Thymus (tissue), 11 donors: ENCODE measurements around the gene ARHGEF33. TPM values are rescaled to one million over a fixed set of nuclear protein-coding genes. Genes with fewer than 3 reads are reported as not detected.

Source experiments
- DNase-seq, 9 donors: peaks; one replicate each; pipeline ENCODE4 v3.0.0-alpha.2; 2013; ENCODE audit warnings: low spot score in 9 of 9, low read depth in 6 of 9, missing footprints in 1 of 9
- H3K27ac ChIP-seq, 2 donors: one replicate each; pipeline ENCODE4 v1.5.1; 2013; ENCODE audit warnings: control low read depth in 1 of 2, low read depth in 1 of 2, low read length in 1 of 2, mild to moderate bottlenecking in 1 of 2, moderate library complexity in 1 of 2
- H3K27me3 ChIP-seq, 2 donors: one replicate each; pipeline ENCODE4 v1.5.1; 2013; ENCODE audit warnings: low read length in 1 of 2; ENCODE audit not compliant: control insufficient read depth in 2 of 2, insufficient read depth in 1 of 2
- H3K36me3 ChIP-seq, 2 donors: one replicate each; pipeline ENCODE4 v1.5.1; 2013; ENCODE audit warnings: low read length in 1 of 2, mild to moderate bottlenecking in 1 of 2, moderate library complexity in 1 of 2; ENCODE audit not compliant: control insufficient read depth in 2 of 2, insufficient read depth in 2 of 2
- H3K4me1 ChIP-seq, 2 donors: one replicate each; pipeline ENCODE4 v1.5.1; 2013; ENCODE audit warnings: low read length in 2 of 2; ENCODE audit not compliant: control insufficient read depth in 2 of 2, insufficient read depth in 2 of 2
- H3K4me3 ChIP-seq, 2 donors: one replicate each; pipeline ENCODE4 v1.5.1; 2013; ENCODE audit warnings: low read length in 2 of 2, control low read depth in 1 of 2, mild to moderate bottlenecking in 1 of 2
- H3K9me3 ChIP-seq, 2 donors: one replicate each; pipeline ENCODE4 v1.5.1; 2013; ENCODE audit warnings: low read length in 1 of 2, mild to moderate bottlenecking in 1 of 2; ENCODE audit not compliant: control insufficient read depth in 2 of 2, insufficient read depth in 1 of 2
- WGBS: extraction: QIAGEN DNeasy Blood & Tissue Kit; methylation state at CpG from one replicate; pipeline ENCODE4 v1.1.7; 2013; 5-methylcytosine and 5-hydroxymethylcytosine counted together
- polyA plus RNA-seq: library from polyadenylated mRNA; stranded (reverse); fragments of 200-250 nt; gene quantifications from one replicate; pipeline ENCODE4 v1.2.3, GENCODE V29; 2013
- total RNA-seq: library from RNA; stranded (reverse); fragments of 120-200 nt; gene quantifications from one replicate; pipeline ENCODE4 v1.2.4, GENCODE V29; 2013
- donor health status: healthy.

Gene ARHGEF33
- total and polyA plus RNA-seq, 2 donors, result 0.33 to 0.55 TPM

- DNase-seq, result peak in 1 of 9 donors; percentile 13
- Histone ChIP-seq H3K4me3 (peak overlapping the region; percentile 24 to 50), H3K27me3 (peaks cover 3 to 22% of the 10 kb centered on the region in 2 donors), H3K27ac (no peak overlapping the region), H3K4me1 (peaks cover 9 to 20% of the 10 kb centered on the region in 2 donors), H3K36me3 (no peaks in the 10 kb centered on the region), H3K9me3 (peaks cover 0 to 11% of the 10 kb centered on the region in 2 donors)
- 70% methylated on average over 34 of the region's 34 CpGs for WGBS
Measured at GRCh38 chr2:38960609-38961320, 71.1 kb downstream of the ARHGEF33 start.

DNA sequence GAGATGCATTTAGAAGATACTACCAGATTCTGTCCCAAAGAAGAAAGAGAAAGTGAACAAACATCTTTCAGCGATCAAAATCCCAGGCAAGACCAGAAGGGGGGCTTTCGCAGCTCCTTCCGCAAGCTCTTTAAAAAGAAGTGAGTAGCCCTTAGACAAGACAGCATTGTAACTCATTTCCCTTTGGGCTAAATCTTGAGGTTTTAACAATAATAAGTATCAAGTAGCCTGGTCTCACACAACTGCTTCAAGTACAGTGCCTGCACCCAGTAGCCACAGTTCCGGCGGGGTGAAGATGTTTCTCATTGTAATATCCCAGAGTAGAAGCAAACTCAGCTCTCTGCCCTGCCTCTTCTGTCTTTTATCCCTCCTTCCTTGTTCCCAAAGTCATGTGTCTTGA lies 76.3 kb downstream of the ARHGEF33 start:
- Histone ChIP-seq H3K9me3 (peaks cover 0 to under 1% of the 10 kb centered on the region in 2 donors), H3K27ac (no peak overlapping the region), H3K4me1 (peaks cover 0 to 7% of the 10 kb centered on the region in 2 donors), H3K36me3 (no peaks in the 10 kb centered on the region), H3K27me3 (peaks cover 0 to under 1% of the 10 kb centered on the region in 2 donors), H3K4me3 (no peak overlapping the region)
- 99% methylated on average over 5 of the region's 5 CpGs for WGBS
- no peak for DNase-seq

GRCh38 chr2:38966678-38967077 lies 77.0 kb downstream of the ARHGEF33 start:
- 94% methylated on average over 1 of the region's 1 CpG for WGBS
- Histone ChIP-seq H3K27me3 (no peaks in the 10 kb centered on the region), H3K4me3 (no peak overlapping the region), H3K27ac (no peak overlapping the region), H3K4me1 (peaks cover 0 to 3% of the 10 kb centered on the region in 2 donors), H3K36me3 (no peaks in the 10 kb centered on the region), H3K9me3 (no peaks in the 10 kb centered on the region)
- no peak for DNase-seq

DNA sequence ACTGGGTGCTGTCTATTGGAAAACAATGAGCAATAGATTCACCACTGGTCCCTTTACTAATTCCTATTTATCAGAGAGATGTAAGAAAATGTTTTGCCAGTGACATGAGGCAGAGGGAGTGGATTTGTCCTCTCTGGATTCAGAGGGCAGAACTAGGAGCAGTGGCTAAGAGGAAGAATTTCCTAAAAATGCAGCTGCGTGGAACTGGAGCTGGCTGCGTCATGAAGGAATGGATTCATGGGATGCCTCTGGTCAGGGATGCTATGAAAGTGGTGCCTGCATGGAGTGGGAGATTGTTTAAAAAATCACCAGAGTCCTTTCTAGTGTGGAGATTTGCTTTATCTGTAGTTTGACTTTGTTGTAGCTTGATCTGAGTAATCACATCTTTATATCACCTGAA lies 78.3 kb downstream of the ARHGEF33 start:
- no peak for DNase-seq
- H3K4me1 ChIP-seq, result no peaks in the 10 kb centered on the region
- no peaks in the 10 kb centered on the region for H3K9me3 ChIP-seq
- H3K27me3 ChIP-seq, result no peaks in the 10 kb centered on the region
- H3K27ac ChIP-seq, result no peak overlapping the region
- H3K36me3 ChIP-seq, result no peaks in the 10 kb centered on the region
- no peak overlapping the region for H3K4me3 ChIP-seq
- WGBS, result 96% methylated on average over 2 of the region's 2 CpGs

GRCh38 chr2:38971377-38971776 lies 81.7 kb downstream of the ARHGEF33 start:
- H3K27ac ChIP-seq, result no peak overlapping the region
- H3K4me1 ChIP-seq, result no peaks in the 10 kb centered on the region
- no peaks in the 10 kb centered on the region for H3K36me3 ChIP-seq
- H3K9me3 ChIP-seq, result no peaks in the 10 kb centered on the region
- DNase-seq, result no peak
- no peaks in the 10 kb centered on the region for H3K27me3 ChIP-seq
- H3K4me3 ChIP-seq, result no peak overlapping the region
- WGBS, result 97% methylated on average over 4 of the region's 4 CpGs

DNA sequence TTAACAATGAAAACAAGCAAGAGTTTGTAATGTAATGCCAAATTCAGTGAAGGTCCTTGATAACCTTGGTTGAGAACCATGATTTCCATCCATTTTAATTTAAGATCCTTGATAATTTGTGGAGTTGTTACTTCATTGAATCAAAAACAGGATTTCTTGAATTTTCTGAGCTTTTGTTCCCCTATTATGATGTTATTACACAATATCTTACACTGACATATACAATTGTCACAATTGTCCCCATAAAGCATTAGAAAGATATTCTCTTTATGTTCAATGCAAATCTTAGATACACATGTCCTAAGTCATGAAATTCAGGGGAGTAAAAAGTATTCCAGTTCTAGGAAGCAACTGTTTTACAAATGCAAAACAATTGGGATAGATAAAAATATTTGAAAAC lies 83.6 kb downstream of the ARHGEF33 start:
- no peak overlapping the region for H3K4me3 ChIP-seq
- H3K36me3 ChIP-seq, result peaks cover 0 to 3% of the 10 kb centered on the region in 2 donors
- no peak overlapping the region for H3K27ac ChIP-seq
- no peak for DNase-seq
- no peaks in the 10 kb centered on the region for H3K27me3 ChIP-seq
- no peaks in the 10 kb centered on the region for H3K9me3 ChIP-seq
- H3K4me1 ChIP-seq, result no peaks in the 10 kb centered on the region

- H3K27ac ChIP-seq, result no peak overlapping the region
- no peaks in the 10 kb centered on the region for H3K27me3 ChIP-seq
- no peaks in the 10 kb centered on the region for H3K9me3 ChIP-seq
- no peak for DNase-seq
- WGBS, result 95% methylated on average over 6 of the region's 6 CpGs
- peaks cover 0 to 3% of the 10 kb centered on the region in 2 donors for H3K36me3 ChIP-seq
- H3K4me1 ChIP-seq, result peaks cover 5 to 6% of the 10 kb centered on the region in 2 donors
- no peak overlapping the region for H3K4me3 ChIP-seq
Measured at GRCh38 chr2:38975042-38975441, 85.4 kb downstream of the ARHGEF33 start.

DNA sequence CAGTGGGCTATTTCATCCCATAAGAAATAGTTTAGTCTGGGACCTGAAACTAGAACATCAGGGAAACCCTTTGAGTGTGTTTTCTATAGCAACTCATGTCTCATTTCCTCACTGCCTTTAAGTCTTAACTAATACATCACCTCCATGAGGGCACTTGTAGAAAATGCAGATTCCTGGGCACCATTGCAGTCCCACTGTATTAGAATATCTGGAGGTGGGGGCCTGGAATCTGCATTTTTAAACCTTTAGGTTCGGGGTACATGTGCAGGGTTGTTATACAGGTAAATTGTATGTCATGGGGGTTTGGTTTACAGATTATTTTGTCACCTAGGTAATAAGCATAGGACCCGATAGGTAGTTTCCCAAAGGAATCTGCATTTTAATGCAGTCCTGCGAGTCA lies 87.4 kb downstream of the ARHGEF33 start:
- no peaks in the 10 kb centered on the region for H3K27me3 ChIP-seq
- H3K9me3 ChIP-seq, result no peaks in the 10 kb centered on the region
- peaks cover 0 to 3% of the 10 kb centered on the region in 2 donors for H3K36me3 ChIP-seq
- 83% methylated on average over 3 of the region's 3 CpGs for WGBS
- no peak for DNase-seq
- H3K4me1 ChIP-seq, result peaks cover 5 to 6% of the 10 kb centered on the region in 2 donors
- H3K4me3 ChIP-seq, result no peak overlapping the region
- H3K27ac ChIP-seq, result no peak overlapping the region

- WGBS, result 69% methylated on average over 5 of the region's 5 CpGs
- peaks cover 0 to 3% of the 10 kb centered on the region in 2 donors for H3K36me3 ChIP-seq
- H3K27me3 ChIP-seq, result no peaks in the 10 kb centered on the region
- no peaks in the 10 kb centered on the region for H3K9me3 ChIP-seq
- peaks cover 5 to 6% of the 10 kb centered on the region in 2 donors for H3K4me1 ChIP-seq
- H3K4me3 ChIP-seq, result no peak overlapping the region
- peak in 4 of 9 donors; percentile 9 to 56 (median 18) for DNase-seq
- no peak overlapping the region for H3K27ac ChIP-seq
Measured at GRCh38 chr2:38978296-38978903, 88.7 kb downstream of the ARHGEF33 start.
